GM12872 (cell line): ENCODE results near the gene SLITRK5.

Experiments
- TF ChIP-seq, protein P1 (sequence below): IDR thresholded peaks from 3 replicates; pipeline ENCODE4 v1.5.1; 2011; ENCODE audit warnings: low read depth, mild to moderate bottlenecking, low read length, moderate library complexity; ENCODE audit not compliant: insufficient read depth

Gene SLITRK5

DNA sequence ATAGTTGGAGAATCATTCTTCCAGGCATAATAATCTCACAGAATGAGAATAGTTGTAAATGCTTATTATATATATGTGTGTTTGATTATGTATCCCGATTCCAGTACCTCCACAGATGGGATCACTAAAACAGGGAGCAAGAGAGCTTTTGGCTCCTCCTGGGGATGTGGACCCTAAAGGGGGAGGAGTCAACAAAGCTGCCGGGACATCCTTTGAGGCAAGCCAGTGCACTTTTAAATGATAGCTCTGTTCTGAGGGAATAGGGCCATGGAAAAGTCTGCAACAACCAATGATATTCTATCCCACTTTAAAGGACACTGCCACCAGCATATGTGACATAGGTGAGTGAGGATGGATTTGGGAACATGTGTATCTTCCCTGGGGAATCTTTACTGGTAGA, 40.8 kb downstream of the SLITRK5 start:
- TF ChIP-seq, protein P1, sequence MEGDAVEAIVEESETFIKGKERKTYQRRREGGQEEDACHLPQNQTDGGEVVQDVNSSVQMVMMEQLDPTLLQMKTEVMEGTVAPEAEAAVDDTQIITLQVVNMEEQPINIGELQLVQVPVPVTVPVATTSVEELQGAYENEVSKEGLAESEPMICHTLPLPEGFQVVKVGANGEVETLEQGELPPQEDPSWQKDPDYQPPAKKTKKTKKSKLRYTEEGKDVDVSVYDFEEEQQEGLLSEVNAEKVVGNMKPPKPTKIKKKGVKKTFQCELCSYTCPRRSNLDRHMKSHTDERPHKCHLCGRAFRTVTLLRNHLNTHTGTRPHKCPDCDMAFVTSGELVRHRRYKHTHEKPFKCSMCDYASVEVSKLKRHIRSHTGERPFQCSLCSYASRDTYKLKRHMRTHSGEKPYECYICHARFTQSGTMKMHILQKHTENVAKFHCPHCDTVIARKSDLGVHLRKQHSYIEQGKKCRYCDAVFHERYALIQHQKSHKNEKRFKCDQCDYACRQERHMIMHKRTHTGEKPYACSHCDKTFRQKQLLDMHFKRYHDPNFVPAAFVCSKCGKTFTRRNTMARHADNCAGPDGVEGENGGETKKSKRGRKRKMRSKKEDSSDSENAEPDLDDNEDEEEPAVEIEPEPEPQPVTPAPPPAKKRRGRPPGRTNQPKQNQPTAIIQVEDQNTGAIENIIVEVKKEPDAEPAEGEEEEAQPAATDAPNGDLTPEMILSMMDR, result no peak
